ENCODE data around the gene SLC38A5. TPM values are rescaled to one million over a fixed set of nuclear protein-coding genes. Genes with fewer than 3 reads are reported as not detected.

Gene SLC38A5
- total and polyA plus RNA-seq, 2 of the 13 experiments (the other 11 are each of a cell fraction or from before 2014, with no cell fraction given), result 46.1 to 73.4 TPM

GRCh38 chrX:48505481-48505880, 35.4 kb upstream of the SLC38A5 start (continued):
- TF ChIP-seq FOXO1 (CRISPR knock-in tag; IDR thresholded peaks at IDR 0.05) (no peak), ZBTB39 (CRISPR knock-in tag; IDR thresholded peaks at IDR 0.05) (no peak), NR2F6 (IDR thresholded peaks at IDR 0.05) (peak; percentile 93), NR2F6 (CRISPR knock-in tag; IDR thresholded peaks at IDR 0.05) (peak; percentile 90), JUND (CRISPR knock-in tag; IDR thresholded peaks at IDR 0.05) (peak; percentile 75; the same call in 1 of the 2 replicates), CEBPG (CRISPR knock-in tag; IDR thresholded peaks at IDR 0.05) (peak; percentile 86)

DNA sequence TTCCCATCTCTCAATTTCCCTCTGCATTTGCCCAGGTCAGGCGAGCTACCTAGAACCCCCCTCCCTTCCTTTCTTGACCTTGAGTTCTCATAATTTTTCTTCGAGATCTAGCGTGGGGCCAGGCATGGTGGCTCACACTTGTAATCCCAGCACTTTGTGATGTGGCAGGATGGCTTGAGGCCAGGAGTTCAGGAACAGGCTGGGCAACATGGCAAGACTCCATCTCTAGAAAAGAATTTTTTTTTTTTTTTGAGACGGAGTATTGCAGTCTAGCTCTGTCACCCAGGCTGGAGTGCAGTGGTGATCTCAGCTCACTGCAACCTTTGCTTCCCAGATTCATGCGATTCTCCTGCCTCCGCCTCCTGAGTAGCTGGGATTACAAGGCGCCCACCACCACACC, 34.2 kb upstream of the SLC38A5 start:
- in situ Hi-C loops (cut with HindIII; ENCODE audit: extremely low pct_ligation_motif_present, low pct_unique_long_range_greater_than_20kb), result no loop called here
- peaks cover 10% of the 10 kb centered on the region for H3K4me1 ChIP-seq (ENCODE audit: insufficient read depth, low read length)
- BruUV-seq (replicated peaks), result no TSS peak
- 97% methylated on average over 7 of the region's 7 CpGs for WGBS (ENCODE audit: low lambda C conversion rate)
- POLR2A ChIA-PET, result no interaction called here
- CTCF ChIA-PET (ENCODE audit: low intra/inter-chr PET ratio, low total read pairs), result no interaction called here
- ATAC-seq (no peak), DNase-seq (ENCODE audit: low spot score) (no peak), FAIRE-seq (no peak)
- no peaks in the 10 kb centered on the region for H3K9me3 ChIP-seq (ENCODE audit: low read length)
- intact Hi-C loops (cut with micrococcal nuclease; ENCODE audit: unreplicated experiment), result no loop called here
- H3K27me3 ChIP-seq (ENCODE audit: control insufficient read depth in 1 of 2, insufficient read depth in 2 of 2, low read length in 2 of 2), result no peaks in the 10 kb centered on the region
- no peaks in the 10 kb centered on the region for H3K36me3 ChIP-seq (replicated peaks in 1 of 2; ENCODE audit: control insufficient read depth in 1 of 2, insufficient read depth in 2 of 2, low read length in 2 of 2)
- no peak overlapping the region for H3K27ac ChIP-seq (ENCODE audit: extremely low read length, insufficient read depth, low read length)
- H3K79me2 ChIP-seq (ENCODE audit: insufficient read depth, low read length), result no peaks in the 10 kb centered on the region
- H4K20me1 ChIP-seq (ENCODE audit: insufficient read depth, low read length), result no peaks in the 10 kb centered on the region
- no peak overlapping the region for H2AFZ ChIP-seq (ENCODE audit: low read length)
- H3K4me3 ChIP-seq (replicated peaks in 1 of 3; ENCODE audit: insufficient read depth in 1 of 3, low read depth in 2 of 3, low read length in 3 of 3), result no peak overlapping the region
- H3K9ac ChIP-seq (ENCODE audit: insufficient read depth, low read depth, low read length), result no peak overlapping the region
- H3K4me2 ChIP-seq (ENCODE audit: low read depth, low read length), result no peak overlapping the region
- TF ChIP-seq IKZF5 (CRISPR knock-in tag; IDR thresholded peaks at IDR 0.05), result no peak
- TF ChIP-seq, protein P1, sequence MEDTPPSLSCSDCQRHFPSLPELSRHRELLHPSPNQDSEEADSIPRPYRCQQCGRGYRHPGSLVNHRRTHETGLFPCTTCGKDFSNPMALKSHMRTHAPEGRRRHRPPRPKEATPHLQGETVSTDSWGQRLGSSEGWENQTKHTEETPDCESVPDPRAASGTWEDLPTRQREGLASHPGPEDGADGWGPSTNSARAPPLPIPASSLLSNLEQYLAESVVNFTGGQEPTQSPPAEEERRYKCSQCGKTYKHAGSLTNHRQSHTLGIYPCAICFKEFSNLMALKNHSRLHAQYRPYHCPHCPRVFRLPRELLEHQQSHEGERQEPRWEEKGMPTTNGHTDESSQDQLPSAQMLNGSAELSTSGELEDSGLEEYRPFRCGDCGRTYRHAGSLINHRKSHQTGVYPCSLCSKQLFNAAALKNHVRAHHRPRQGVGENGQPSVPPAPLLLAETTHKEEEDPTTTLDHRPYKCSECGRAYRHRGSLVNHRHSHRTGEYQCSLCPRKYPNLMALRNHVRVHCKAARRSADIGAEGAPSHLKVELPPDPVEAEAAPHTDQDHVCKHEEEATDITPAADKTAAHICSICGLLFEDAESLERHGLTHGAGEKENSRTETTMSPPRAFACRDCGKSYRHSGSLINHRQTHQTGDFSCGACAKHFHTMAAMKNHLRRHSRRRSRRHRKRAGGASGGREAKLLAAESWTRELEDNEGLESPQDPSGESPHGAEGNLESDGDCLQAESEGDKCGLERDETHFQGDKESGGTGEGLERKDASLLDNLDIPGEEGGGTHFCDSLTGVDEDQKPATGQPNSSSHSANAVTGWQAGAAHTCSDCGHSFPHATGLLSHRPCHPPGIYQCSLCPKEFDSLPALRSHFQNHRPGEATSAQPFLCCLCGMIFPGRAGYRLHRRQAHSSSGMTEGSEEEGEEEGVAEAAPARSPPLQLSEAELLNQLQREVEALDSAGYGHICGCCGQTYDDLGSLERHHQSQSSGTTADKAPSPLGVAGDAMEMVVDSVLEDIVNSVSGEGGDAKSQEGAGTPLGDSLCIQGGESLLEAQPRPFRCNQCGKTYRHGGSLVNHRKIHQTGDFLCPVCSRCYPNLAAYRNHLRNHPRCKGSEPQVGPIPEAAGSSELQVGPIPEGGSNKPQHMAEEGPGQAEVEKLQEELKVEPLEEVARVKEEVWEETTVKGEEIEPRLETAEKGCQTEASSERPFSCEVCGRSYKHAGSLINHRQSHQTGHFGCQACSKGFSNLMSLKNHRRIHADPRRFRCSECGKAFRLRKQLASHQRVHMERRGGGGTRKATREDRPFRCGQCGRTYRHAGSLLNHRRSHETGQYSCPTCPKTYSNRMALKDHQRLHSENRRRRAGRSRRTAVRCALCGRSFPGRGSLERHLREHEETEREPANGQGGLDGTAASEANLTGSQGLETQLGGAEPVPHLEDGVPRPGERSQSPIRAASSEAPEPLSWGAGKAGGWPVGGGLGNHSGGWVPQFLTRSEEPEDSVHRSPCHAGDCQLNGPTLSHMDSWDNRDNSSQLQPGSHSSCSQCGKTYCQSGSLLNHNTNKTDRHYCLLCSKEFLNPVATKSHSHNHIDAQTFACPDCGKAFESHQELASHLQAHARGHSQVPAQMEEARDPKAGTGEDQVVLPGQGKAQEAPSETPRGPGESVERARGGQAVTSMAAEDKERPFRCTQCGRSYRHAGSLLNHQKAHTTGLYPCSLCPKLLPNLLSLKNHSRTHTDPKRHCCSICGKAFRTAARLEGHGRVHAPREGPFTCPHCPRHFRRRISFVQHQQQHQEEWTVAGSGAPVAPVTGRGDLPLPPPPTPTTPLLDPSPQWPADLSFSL (CRISPR knock-in tag; IDR thresholded peaks at IDR 0.05), result no peak
- TF ChIP-seq, protein P2, sequence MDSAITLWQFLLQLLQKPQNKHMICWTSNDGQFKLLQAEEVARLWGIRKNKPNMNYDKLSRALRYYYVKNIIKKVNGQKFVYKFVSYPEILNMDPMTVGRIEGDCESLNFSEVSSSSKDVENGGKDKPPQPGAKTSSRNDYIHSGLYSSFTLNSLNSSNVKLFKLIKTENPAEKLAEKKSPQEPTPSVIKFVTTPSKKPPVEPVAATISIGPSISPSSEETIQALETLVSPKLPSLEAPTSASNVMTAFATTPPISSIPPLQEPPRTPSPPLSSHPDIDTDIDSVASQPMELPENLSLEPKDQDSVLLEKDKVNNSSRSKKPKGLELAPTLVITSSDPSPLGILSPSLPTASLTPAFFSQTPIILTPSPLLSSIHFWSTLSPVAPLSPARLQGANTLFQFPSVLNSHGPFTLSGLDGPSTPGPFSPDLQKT (CRISPR knock-in tag; IDR thresholded peaks at IDR 0.05; ENCODE audit: borderline replicate concordance), result no peak
- no peak for TF ChIP-seq SP140L (CRISPR knock-in tag; IDR thresholded peaks at IDR 0.05; ENCODE audit: borderline replicate concordance)
- no peak for TF ChIP-seq IRX3 (CRISPR knock-in tag; IDR thresholded peaks at IDR 0.05; ENCODE audit: borderline replicate concordance, low read depth)
- TF ChIP-seq HOXA5 (CRISPR knock-in tag; IDR thresholded peaks at IDR 0.05), result no peak
- TF ChIP-seq ISL2 (CRISPR knock-in tag; IDR thresholded peaks at IDR 0.05), result no peak
- no peak for TF ChIP-seq FOXA3 (CRISPR knock-in tag; IDR thresholded peaks at IDR 0.05)
- no peak for TF ChIP-seq RFXAP (CRISPR knock-in tag; IDR thresholded peaks at IDR 0.05; ENCODE audit: borderline replicate concordance)

All from HepG2 (cell line).